Endothelial cell of umbilical vein (primary cell): ENCODE results near the gene BLACAT1.

Experiments
- CTCF ChIP-seq, 2 donors: IDR thresholded peaks; 1 replicate in 1 of 2; 2 replicates in 1 of 2; pipeline ENCODE4 v1.5.1; 2011; ENCODE audit warnings: low read length in 2 of 2, mild to moderate bottlenecking in 2 of 2, moderate library complexity in 2 of 2, control low read depth in 1 of 2, inconsistent platforms in 1 of 2, low read depth in 1 of 2; ENCODE audit not compliant: insufficient read depth in 1 of 2; ENCODE audit errors: extremely low read depth in 1 of 2
- EZH2 ChIP-seq: IDR thresholded peaks from 2 replicates; pipeline ENCODE4 v1.6.1; 2012; ENCODE audit warnings: borderline replicate concordance, low read depth, mild to moderate bottlenecking, moderate library complexity, low read length, inconsistent platforms; ENCODE audit not compliant: severe bottlenecking
- POLR2A ChIP-seq: IDR thresholded peaks from 2 replicates; pipeline ENCODE4 v1.6.1; 2012; ENCODE audit warnings: low read depth, mild to moderate bottlenecking, control low read depth, low read length

GRCh38 chr1:205483372-205483771 is 27.5 kb upstream of the BLACAT1 start:
- no peak for TF ChIP-seq EZH2
- no peak for TF ChIP-seq POLR2A
- TF ChIP-seq CTCF (IDR thresholded peaks at IDR 0.05; ENCODE audit: extremely low read depth in 1 of 2, insufficient read depth in 1 of 2, low read depth in 1 of 2, low read length in 2 of 2), result no peak
